GM23248 (cell line): ENCODE results near the gene OAF.

ENCODE experiments used
- EZH2 ChIP-seq: fragments of 200-600 bp; sonication (generic); IDR thresholded peaks from 2 replicates; pipeline ENCODE4 v1.6.1; 2018; ENCODE audit warnings: antibody characterized with exemption, mild to moderate bottlenecking; ENCODE audit not compliant: insufficient read depth, poor library complexity, severe bottlenecking
- EZH2phosphoT487 ChIP-seq: fragments of 200-600 bp; sonication (generic); IDR thresholded peaks from 2 replicates; pipeline ENCODE4 v1.6.1; 2018; ENCODE audit warnings: antibody characterized with exemption, moderate library complexity, mild to moderate bottlenecking, low read depth; ENCODE audit not compliant: insufficient read depth

DNA sequence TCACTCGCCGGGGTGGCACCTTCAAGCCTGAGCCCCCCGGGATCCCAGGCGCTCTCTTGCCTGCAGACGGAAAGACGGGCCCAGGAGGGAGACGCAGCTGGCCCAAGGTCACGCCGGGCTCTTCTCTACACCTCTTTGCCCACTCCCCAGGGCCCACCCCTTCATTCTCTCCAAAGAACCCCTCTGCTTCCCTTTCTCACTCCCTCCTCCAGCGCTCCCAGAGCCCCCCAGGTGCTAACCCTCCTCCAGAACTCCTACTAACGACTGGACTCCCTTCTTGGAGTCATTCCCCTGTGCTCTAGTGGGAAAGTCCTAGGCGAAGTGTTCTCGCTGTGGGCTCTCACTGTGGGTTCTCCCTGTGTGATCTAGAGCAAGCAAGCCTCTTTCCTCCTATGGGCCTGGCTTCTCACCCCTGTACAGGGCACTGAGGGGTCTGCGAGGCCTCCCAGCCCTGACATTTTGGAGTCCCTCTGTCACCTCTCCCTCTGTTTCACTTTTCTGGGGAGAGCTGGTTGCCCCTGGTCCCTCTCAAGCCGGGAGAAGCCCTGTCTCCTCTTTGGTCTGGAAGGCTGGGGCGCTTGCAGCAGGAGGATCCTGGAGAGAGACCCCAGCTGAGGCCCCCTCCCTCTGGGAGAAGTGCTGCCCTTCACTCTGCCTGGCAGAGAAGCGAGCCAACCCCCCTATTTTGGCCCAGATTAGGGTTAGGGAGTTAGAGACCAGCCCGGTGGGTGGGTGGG is 858 bp downstream of the OAF start:
- no peak for TF ChIP-seq EZH2
- TF ChIP-seq EZH2phosphoT487, result no peak
